MV-4-11 (cell line): ENCODE data around the gene MINDY2.
"Not testable (repeated sequence)": the region's sequence is repeated elsewhere in the genome, so short reads cannot be mapped to it uniquely, and the experiment has no call there.

Experiments used
- DNase-seq: peaks from one replicate; lab custom pipeline; 2025; lab: John Stamatoyannopoulos, UW

MINDY2 gene

DNA sequence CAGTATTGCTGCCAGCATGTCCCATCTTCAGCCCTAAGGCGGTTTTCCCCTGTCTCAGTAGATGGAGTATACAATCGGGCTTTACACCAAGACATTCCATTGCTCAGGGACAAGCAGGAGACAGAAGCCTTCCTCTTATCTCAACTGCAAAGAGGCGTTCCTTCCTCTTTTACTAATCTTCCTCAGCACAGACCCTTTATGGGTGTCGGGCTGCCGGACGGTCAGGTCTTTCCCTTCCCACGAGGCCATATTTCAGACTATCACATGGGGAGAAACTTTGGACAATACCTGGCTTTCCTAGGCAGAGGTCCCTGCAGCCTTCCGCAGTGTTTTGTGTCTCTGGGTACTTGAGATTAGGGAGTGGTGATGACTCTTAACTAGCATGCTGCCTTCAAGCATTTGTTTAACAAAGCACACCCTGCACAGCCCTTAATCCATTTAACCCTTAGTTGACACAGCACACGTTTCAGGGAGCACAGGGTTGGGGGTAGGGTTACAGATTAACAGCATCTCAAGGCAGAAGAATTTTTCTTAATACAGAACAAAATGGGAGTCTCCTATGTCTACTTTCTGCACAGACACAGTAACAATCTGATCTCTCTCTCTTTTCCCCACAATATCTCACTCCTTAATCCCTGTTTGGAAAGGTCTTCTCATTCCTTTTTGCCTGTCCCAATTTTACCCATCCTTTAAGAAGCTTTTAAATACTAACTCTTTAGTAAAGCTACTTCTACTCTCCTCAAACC lies 62.8 kb downstream of the MINDY2 start:
- peak; percentile 29 for DNase-seq

- DNase-seq = no peak
Observed at GRCh38 chr15:58839485-58839884, 68.4 kb downstream of the MINDY2 start.

- DNase-seq = no peak
Observed at GRCh38 chr15:58840048-58840447, 68.9 kb downstream of the MINDY2 start.

GRCh38 chr15:58842713-58843396 lies 71.8 kb downstream of the MINDY2 start:
- no peak for DNase-seq

- not testable (repeated sequence) for DNase-seq
Observed at GRCh38 chr15:58851205-58851604, 80.1 kb downstream of the MINDY2 start.

GRCh38 chr15:58852347-58852746 lies 81.2 kb downstream of the MINDY2 start:
- DNase-seq = no peak

DNA sequence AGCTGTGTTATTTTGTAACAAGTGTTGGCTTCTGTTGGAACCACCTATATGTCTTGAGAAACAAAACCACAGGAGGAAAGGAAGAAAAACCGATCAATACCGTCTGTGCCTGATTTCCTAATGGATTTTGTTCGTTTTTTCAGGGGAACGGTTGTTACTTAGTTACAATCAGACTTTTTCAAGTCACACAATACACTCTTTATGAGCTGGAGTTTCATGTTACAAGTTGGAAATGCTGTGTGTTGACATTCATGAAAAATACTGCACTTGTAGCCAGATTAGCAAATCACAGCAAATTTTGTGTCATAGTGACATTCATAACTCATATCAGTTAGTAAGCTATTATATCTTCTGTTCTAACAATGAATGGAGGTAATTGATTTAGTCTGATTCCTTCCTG lies 83.5 kb downstream of the MINDY2 start:
- no peak for DNase-seq

DNA sequence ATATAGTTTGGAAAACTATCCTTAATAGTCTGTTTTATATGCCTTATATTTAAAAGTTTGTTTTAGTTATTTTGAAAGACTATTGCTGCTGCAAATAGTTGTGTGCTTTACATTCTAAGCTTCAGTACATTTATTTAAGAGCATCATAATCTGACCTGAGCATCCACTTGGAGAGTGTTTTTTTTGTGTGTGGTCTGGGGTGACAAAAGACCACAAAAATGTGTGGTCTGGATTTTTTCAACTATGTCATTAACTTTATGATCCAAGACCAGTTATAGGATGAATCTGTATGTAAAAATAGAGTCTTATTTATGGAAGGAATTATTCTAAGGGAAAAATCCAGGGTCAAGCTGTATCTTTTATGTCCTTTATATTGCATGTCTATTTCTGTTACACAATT lies 85.0 kb downstream of the MINDY2 start:
- no peak for DNase-seq

- not testable (repeated sequence) for DNase-seq
Observed at GRCh38 chr15:58856621-58857020, 85.5 kb downstream of the MINDY2 start.

- no peak for DNase-seq
Observed at GRCh38 chr15:58862326-58862725, 91.2 kb downstream of the MINDY2 start.

- DNase-seq = no peak
Observed at GRCh38 chr15:58864602-58865424, 93.7 kb downstream of the MINDY2 start.

DNA sequence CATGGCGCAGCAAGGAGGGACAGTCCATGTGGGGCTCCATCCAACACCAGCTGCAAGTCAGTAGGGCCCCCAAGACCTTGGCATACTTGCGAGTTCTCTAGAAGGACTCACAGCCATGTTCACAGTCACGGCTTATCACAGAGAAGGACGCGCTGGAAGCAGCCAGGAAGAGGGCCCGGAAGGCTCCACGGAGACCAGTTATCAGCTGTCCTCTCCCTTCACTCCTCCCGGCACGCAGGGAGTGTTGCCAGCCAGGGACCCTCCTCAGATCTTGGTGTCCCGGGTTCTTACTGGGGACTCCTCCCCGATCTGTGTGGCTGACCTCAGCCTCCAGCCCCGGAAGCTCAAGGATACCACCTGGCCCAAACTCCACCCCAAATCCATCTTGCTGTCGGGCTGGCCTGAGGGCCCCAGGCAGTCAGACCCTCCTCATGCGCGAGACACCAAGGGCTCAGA lies 94.4 kb downstream of the MINDY2 start:
- DNase-seq = no peak

- DNase-seq = no peak
Observed at GRCh38 chr15:58867926-58868325, 96.8 kb downstream of the MINDY2 start.

DNA sequence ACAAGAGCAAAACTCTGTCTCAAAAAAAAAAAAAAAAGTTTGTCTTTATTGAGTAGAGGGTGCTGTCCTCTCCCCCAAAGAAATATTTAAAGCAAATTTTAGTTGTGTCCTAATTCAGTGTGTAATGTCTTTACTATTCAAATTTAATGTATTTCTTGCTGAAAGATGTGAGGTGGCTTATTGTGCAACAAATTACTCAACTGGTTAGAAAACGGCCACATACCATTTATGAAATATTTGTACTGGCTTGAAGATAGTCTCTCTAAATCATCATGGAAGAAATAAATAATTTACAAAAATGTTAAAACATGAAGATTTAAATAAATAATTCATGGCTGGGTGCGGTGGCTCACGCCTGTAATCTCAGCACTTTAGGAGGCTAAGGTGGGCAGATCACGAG lies 99.3 kb downstream of the MINDY2 start:
- peak; percentile 63 for DNase-seq

DNA sequence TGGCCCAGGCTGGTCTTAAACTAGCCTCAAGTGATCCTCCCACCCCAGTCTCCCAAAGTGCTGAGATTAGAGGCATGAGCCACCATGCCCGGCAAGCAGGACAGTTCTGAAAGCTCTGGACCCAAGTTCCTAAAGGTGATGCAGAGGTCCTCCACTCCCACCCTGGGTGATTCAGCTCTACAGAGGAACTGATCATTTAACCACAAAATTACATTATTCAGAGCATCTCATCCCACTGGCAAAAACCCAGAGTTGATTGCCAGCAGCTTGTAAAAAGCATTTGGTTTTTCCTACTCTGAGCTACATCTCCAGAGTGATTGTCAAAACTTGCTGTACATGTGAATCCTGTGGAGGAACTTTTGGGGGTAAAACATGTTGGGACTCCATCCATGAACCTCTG lies 102.2 kb downstream of the MINDY2 start:
- peak; percentile 52 for DNase-seq

GRCh38 chr15:58875343-58875742 lies 104.2 kb downstream of the MINDY2 start:
- no peak for DNase-seq

DNA sequence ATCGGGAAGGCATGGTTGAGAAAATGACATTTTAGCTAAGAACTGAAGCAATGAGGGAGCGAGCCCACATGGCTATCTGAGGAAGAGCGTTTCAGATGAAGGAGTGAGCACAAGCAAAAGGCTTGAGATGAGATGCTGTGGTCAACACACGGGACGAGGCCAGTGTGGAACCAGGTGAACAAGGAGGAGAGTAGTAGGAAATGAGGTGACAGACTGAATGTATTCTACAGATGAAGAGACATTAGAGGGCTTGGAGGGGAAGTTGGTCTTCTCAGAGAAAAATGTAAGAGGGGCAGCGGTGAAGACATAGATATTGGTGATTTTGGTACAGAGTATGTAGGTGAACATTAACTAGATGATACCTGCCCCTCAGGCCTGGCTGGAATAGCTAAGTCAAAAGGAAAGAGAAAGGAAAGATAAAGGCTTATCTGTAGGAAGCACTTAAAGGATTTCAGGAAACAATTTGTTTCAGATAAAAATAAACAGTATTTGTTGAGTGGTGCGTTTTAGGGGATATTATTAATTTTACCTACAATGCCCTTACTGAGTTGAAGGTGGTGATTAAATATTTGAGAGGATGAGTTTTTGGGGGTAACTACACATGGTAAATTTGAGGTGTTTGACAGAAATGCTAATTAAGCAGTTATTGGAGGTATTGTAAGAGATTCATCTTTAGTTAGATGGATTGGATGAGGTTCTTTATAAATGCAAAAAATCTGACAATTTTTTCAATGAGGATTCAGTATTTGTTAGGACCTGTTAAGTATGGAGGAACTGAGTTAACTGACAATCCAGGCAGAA lies 105.4 kb downstream of the MINDY2 start:
- no peak for DNase-seq

- DNase-seq = peak; percentile 26
Observed at GRCh38 chr15:58877999-58878825, 107.1 kb downstream of the MINDY2 start.

GRCh38 chr15:58880320-58880719 lies 109.2 kb downstream of the MINDY2 start:
- no peak for DNase-seq

DNA sequence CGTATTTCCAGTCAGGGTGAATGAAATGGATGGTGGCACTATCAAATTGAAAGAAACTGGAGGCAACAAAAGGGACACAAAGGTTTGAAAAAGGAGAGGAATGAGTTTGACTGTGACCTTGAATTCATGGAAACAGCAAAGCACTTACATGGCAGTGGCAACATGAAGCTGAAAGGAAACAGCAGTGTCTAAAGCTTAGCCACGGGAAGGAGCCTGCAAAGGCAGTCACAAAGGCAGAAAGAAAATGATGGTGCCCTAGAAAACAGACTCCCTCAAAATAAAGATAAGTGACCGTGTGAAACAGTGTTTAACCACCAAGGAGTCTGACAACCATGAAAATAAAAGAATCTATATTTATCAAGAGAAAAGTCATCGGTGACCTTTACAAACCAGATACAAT lies 111.1 kb downstream of the MINDY2 start:
- DNase-seq = no peak

GRCh38 chr15:58883926-58884325 lies 112.8 kb downstream of the MINDY2 start:
- peak; percentile 75 for DNase-seq
